Measurements from ENCODE around the gene FNIP2.
A peak's percentile ranks its signal among the peaks of the same experiment; 100 is the strongest.
"Not testable (repeated sequence)": the region's sequence is repeated elsewhere in the genome, so short reads cannot be mapped to it uniquely, and the experiment has no call there.

The FNIP2 gene

DNA sequence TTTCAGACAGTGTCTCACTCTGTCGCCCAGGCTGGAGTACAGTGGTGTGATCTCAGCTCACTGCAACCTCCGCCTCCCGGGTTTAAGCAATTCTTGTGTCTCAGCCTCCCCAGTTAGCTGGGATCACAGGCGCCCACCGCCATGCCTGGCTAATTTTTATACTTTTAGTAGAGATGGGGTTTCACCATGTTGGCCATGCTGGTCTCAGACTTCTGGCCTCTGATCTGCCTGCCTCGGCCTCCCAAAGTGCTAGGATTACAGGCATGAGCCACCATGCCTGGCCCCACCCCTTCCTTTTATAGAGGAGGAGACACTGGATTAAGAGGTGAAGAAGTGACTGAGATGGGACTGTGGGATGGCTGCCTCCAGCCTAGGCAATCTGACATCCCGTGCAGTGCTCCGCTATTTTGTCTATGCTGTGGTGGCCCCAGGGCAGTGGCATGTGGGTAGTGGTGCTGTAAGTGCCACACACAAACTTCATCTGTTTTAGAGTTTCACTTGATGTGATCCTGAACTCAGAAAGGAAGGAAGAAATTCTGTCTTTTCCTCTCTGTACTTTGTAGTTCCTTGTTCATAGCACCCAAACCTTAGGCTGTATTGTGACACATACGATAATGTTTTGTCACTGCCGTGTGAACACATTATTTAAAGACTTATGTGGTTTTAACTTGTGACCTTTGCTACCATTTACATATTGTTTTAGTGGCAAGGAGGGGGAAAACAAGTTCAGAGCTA is 48.9 kb downstream of the FNIP2 start:
- DNase-seq, result no peak

DNA sequence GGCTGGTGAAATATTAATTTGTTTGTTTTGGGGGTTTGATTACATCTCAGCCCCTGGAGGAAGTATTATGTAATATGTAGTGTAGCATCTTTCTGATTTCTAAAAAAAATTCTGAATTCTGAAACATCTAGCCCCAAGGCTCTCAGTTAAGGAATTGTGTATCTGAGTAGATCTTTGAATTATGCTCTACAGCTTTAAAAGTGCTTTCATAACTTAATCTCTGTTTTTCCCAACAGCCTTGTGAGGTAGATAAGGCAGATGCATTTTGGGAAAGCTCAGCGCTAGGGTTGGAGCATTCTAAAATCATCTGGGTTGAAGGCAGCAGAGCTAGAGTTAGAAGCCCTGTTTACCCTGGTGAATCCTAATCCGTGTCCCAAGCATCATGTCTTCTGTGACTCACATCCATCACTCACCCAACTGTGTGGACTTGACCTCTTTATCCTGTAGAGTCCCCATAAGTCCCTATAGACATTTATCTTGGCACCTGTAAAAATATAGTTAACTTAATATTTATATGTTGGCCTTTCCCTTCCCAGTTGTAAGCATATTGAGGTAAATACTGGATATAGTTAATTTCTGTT is 49.8 kb downstream of the FNIP2 start:
- DNase-seq, result no peak

DNA sequence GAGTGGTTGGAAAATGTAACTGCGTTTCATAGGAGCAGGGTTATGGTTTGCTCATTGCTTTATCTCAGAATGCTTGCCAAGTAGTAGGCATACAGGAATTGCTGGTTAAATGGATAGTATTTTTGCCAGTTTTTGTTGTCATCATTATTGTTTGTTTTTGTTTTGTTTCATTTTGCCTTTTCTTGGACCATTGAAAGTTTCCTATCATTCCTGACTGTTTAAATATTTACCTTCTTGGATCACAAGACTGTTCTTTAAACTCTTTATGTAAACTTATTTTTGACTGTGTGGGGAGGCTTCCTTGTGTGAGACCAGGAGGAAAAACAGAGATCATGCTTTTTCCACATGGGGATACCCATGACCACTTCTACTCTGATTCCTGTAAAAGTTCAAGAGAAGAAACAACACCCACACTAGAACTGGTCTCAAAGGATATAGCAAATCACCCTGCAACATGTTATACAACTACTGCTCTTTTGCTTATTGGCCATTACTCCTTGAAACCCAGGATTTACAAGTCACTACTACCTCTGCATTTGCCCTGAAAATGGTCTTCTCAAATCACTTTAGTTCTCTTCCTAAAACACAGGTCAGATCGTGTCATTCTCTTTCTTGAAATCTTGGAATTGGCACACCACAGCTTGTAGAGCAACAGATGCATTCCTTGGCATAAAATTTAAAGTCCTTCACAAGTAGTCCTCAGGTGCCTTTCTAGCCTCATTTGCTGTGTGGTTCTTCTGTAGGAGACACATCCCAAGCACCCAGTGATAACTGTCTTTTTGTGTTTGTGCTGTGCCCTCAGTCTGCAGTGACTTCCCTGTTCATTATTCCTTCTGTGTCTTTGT is 51.3 kb downstream of the FNIP2 start:
- no peak for DNase-seq

- DNase-seq, result peak; percentile 43
These were observed 52.6 kb downstream of the FNIP2 start for GRCh38 chr4:158821228-158821971.

- DNase-seq, result no peak
These were observed 53.5 kb downstream of the FNIP2 start for GRCh38 chr4:158822348-158822747.

- peak; percentile 43 for DNase-seq
These were observed 54.6 kb downstream of the FNIP2 start for GRCh38 chr4:158823461-158823873.

DNA sequence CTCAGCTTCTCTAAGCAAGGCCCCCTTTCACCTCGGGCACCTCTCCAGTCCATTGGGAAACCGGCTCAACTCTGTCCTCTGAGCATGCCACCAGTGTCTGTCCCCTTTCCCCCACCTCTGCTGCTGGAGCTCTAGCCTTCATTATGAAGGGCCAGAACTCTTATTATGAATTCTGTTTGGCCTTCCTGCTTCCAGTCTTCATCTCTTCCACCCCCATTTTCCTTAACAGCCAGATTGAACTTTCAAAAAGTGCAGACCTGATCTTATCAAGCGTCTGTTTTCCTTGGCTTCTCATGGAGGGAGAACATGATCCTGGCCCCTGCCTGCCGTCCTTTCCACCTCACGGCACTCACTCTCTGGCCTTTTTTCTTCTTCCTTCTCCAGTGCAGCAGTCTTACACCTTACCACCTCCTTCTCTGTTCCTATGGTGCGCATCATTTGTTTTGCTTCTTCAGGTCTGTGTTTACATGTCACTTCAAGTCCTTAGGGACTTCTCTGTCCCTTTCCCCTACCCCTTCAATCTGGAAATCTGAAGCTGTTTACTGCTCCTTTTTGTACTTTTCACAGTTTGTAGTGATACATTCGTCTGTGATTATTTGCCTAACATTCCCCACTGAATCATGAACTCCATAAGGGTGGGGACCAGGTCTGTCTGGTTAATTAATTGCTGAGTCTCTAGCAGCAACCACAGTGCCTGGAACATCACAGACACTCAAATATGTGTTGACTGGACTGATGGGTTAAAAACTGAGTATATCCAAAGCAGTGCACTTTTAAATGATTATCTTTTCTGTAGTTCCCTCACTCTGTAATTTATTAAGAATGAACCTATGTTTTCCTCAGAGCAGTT is 55.8 kb downstream of the FNIP2 start:
- DNase-seq, result no peak

- DNase-seq, result no peak
These were observed 56.7 kb downstream of the FNIP2 start for GRCh38 chr4:158825433-158826036.

DNA sequence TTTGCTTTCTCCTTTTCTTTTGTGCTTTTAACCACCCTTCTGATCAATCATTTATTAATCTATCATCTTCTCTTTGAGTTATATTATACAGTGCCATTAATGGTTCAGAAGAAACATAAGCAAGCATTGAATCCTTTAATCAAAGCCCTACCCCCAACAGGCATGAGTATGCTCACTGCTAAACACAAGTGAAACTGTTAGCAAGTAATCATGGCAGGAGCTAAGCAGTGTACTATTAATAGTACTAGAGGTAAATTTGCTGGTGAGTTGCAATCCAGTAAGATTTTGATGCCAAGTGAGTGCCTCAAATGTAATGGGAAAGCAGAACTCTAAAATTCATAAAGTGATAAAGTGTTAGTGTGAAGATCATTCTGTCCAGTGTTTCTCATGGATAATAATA is 57.2 kb downstream of the FNIP2 start:
- no peak for DNase-seq

DNA sequence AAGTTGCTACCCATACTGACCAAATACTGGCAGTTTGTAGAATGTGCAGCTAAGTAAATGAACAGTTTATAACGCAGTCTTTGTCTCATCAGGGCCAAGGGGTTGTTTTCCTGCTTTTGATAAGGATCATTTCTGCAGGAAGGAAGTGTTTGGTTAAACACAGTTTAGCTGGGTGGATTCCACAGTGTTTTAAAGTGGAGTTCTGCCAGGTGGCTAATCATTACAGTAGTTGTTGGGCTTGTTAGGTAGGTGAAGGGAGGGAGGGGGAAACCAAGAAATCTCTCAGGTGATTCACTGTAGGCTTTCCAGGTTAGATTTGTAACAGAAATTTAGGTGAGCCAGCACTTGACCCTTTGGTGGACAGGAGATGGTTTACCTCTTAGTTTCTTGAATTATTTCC is 58.1 kb downstream of the FNIP2 start:
- no peak for DNase-seq

- DNase-seq, result no peak
These were observed 58.7 kb downstream of the FNIP2 start for GRCh38 chr4:158827543-158827981.

- DNase-seq, result not testable (repeated sequence)
These were observed 59.3 kb downstream of the FNIP2 start for GRCh38 chr4:158828151-158828550.

DNA sequence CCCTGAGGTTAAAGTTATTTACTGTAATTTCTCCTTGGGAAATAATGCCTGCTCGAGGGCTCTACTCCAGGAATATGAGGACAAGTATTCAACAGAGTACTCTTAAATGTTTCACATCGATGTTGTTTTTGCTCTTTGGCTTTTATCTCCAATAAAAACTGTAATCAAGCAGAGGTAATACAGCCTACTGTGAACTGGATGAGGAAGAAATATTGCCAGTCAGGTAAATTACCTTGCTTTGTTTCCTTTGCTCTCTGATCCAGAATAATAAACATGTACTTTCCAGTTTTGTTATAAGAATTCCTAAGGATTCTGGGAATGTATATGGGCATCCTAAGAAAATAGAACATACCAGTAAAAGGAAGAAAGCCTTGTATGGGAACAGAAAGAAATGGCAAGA is 60.4 kb downstream of the FNIP2 start:
- no peak for DNase-seq

- no peak for DNase-seq
These were observed 64.8 kb downstream of the FNIP2 start for GRCh38 chr4:158833602-158834001.

GRCh38 chr4:158835226-158836001 is 66.6 kb downstream of the FNIP2 start:
- DNase-seq, result no peak

DNA sequence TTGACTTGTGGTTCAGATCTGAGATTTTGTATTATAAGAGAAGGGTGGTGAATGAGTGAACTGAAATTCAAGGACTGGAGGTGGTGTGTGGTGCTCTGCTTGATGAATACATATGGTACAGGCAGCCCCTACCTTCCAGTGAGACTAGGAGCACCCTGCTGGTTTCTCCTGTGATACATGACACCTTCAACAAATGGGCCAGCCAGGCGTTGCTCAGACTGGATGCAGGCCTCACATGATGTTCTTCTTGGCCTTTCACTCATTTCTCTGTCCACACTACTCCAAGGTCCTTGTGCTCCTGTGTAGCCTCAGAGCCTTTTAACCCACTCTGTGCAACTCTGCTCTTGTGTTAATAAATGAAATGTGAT is 67.2 kb downstream of the FNIP2 start:
- no peak for DNase-seq

- no peak for DNase-seq
These were observed 68.1 kb downstream of the FNIP2 start for GRCh38 chr4:158836828-158837449.

DNA sequence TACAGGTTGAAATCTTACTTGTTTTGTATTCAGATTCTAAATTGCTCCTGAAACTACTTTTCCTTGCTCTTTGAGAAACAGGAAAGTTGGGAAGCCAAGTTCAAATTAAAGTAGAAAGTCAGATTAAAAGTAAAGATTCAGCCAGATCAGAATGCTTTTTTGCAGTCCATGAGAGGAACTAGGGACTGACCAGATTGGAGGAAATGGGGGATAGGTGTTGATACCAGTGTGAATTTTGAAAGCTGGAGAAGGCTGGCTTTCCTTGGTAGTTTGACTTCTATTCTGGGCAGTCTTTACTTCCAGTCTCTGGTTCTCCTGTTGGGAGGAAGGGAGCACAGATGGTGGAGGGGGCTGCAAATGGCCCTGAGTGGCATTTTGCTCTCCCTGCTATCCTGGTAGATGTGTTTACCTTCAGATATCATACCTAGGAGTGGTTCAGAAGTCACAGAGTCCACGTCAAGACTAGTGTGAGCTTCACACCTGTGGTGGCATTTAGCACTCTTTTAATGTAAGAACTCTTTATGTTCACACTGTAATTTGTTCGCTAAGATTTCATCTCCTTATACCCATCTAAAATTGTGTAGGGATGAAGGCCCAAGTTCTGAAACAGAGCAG is 68.8 kb downstream of the FNIP2 start:
- DNase-seq, result no peak

DNA sequence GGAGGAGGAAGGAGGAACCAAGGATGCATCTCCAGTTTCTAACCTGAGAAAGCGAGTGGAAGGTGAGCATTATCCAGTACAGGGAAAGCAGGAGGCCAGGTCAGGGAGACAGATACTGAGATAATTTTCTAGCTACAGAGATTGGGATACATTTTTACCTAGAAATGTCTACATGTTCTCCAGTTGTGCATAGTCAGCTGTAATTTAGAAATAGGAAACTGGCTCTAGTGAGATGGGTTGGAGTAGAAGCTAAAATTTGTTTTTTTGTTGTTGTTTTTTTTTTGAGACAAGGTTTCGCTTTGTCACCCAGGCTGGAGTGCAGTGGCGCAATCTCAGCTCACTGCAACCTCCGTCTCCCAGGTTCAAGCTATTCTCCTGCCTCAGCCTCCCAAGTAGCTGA is 71.3 kb downstream of the FNIP2 start:
- DNase-seq, result no peak

DNA sequence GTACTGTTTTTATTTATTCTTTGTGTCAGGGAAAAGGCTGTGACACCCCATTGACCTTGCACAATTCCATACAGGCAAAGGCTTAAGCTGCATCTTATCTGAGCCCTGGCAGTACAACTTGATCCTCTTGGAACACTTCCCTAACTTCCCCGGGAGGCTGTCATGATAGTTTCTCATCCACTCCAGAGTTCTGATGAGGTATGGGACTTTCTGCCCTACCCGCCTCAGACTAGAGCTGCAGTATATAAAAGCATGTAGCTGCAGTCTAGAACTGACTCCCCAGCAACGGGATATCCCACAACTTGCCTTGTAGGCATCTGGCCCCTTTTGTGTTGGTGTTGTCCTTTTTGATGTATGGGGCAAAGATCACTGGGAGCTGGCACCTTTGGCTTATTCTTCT is 72.7 kb downstream of the FNIP2 start:
- no peak for DNase-seq
